HG02642 (cell line): ENCODE results near the gene COL6A6.

Source experiments
- ATAC-seq: cut with Tn5 transposase; IDR thresholded peaks from one replicate; pipeline ENCODE4 v1.9.1; 2021; ENCODE audit warnings: mild to moderate bottlenecking; ENCODE audit not compliant: unreplicated experiment, poor library complexity

COL6A6 gene, protein sequence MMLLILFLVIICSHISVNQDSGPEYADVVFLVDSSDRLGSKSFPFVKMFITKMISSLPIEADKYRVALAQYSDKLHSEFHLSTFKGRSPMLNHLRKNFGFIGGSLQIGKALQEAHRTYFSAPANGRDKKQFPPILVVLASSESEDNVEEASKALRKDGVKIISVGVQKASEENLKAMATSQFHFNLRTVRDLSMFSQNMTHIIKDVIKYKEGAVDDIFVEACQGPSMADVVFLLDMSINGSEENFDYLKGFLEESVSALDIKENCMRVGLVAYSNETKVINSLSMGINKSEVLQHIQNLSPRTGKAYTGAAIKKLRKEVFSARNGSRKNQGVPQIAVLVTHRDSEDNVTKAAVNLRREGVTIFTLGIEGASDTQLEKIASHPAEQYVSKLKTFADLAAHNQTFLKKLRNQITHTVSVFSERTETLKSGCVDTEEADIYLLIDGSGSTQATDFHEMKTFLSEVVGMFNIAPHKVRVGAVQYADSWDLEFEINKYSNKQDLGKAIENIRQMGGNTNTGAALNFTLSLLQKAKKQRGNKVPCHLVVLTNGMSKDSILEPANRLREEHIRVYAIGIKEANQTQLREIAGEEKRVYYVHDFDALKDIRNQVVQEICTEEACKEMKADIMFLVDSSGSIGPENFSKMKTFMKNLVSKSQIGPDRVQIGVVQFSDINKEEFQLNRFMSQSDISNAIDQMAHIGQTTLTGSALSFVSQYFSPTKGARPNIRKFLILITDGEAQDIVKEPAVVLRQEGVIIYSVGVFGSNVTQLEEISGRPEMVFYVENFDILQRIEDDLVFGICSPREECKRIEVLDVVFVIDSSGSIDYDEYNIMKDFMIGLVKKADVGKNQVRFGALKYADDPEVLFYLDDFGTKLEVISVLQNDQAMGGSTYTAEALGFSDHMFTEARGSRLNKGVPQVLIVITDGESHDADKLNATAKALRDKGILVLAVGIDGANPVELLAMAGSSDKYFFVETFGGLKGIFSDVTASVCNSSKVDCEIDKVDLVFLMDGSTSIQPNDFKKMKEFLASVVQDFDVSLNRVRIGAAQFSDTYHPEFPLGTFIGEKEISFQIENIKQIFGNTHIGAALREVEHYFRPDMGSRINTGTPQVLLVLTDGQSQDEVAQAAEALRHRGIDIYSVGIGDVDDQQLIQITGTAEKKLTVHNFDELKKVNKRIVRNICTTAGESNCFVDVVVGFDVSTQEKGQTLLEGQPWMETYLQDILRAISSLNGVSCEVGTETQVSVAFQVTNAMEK (N-terminal part only)

DNA sequence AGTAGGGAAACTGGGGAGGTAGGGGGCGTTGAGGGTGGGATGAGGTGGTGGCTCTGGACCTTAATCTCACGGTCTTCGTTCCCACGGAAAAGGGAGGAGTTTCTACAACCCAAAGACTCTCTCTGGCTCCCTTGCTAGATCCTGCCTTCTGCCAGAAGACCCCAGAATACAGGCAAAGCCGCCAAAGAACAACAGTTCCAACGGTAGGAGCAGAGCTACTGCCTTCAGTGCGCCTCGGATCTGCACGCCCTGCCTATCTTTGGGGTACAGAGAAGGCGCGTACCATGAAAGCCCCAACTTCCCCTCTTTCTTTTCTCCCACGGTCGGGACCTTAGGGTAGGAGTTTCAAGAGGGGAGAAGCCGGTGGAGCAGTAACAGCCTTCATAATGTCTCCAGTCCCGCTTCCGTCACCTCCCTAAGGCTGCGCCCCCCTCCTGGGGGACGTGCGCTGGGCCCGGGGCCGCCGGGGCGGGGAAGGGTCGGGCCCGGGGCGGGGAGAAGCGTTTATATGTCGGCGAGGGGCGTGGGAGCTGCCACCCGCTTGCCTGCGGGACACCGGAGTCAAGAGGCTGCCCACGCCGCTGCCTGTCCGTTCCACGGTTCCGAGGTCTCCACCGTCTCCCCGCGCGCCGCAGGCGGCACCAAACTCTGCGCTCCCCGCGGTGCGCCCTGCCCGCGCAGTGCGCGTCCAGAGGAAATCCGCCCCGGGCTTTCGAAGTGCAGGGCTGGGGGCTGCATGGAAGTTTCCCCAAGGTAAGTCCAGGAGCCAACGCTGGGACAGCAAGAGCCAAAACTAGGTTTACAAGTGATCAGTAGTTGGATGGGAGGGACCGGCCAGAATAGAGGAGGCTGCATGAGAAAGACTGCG lies at the start of gene COL6A6:
Gene COL6A6 (plus strand): TSS at position 533 of the 868 bp plus-strand sequence. CDS start 43,188 bp downstream, outside the sequence.
- no peak for ATAC-seq

DNA sequence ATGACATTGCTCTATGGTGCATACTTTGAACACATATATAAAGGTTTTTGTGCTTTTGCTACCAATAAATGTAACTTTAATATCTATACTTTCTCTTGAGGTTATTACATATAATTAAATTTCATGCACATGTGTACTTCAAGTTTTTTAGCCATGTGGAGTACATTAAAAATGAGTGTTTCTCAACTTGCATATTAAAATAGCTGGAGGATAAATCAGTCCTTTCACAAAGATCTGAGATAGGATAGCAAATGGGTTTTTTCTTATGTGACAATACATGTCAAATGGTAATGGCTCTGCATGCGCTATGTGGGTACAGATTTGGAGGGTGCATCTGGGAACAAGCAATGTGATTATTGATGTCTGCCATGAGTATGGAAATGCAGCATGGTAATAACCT lies 48.7 kb upstream of the COL6A6 start:
- no peak for ATAC-seq

DNA sequence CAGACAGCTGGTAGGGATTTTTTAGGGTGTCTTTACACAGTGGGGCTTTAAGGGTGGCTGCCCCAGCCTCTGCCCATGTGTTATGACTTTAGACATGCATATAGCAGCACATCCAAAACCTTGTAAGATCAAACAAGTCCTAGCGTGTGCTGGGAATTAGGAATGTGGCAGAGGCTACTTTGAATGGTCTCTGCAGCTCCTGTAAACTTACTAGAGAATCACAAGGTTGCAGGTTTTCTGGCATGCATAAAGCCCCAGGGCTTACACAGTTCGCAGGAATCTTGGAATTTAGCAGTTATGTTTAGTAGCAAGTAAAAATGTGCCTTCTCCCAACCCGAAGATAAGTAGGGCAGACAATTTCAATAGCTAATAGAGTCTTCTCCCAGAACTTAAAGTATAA lies 46.9 kb upstream of the COL6A6 start:
- ATAC-seq: no peak

DNA sequence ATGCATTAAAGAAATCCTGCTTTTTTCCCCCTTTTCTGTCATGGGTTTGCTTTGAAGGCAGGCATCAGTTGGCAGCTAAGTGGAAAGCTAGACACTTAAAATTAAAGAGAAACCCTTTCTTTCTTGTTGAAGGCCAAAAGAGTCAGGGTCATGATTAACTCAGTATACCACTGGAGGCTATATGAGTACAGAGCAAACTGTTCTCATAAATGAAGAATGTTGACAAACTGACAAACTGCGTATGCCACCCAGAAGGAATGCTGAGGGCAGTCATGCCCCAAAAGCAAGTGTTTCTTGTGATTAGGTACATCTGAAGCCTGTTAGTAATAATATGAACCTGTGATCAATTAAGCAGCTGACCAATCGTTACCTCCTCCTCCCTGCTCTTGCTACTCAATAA lies 43.6 kb upstream of the COL6A6 start:
- ATAC-seq: no peak

DNA sequence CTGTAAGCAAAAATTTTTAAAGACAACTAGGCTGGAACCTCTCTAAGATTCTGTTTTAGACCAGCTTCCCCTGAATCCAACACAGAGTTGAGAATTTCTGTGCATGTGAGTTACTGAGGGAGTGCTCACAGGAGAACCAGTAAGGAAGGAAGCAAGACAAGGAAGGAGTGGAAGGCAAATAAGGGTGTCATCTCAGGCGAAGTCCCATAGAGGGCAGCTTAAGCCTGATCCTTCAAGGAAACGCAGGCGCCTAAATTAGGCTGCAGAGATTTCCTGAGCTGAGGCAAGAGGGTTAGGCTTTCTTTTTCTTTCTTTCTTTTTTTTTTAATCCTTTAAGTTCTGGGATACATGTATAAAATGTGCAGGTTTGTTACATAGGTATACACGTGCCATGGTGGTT lies 36.2 kb upstream of the COL6A6 start:
- ATAC-seq: no peak

DNA sequence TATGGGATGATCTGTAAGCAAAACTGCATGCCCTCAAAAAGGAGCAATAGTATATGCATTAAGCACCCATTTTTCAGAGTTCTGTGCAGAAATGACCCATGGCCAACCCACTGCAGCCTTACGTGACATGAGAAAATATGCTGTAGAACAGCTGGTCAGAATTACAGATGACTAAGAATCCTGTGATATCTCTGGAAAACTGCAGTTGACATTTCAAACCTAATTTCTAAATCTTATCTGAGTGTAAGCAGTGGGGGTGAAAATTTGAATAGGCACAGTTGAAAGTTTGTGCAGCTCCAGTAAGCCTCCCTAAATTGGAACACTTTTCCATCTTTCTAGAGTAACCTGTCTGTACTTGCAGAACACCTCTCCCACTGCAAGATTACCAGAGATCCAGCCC lies 28.7 kb upstream of the COL6A6 start:
- ATAC-seq: no peak

DNA sequence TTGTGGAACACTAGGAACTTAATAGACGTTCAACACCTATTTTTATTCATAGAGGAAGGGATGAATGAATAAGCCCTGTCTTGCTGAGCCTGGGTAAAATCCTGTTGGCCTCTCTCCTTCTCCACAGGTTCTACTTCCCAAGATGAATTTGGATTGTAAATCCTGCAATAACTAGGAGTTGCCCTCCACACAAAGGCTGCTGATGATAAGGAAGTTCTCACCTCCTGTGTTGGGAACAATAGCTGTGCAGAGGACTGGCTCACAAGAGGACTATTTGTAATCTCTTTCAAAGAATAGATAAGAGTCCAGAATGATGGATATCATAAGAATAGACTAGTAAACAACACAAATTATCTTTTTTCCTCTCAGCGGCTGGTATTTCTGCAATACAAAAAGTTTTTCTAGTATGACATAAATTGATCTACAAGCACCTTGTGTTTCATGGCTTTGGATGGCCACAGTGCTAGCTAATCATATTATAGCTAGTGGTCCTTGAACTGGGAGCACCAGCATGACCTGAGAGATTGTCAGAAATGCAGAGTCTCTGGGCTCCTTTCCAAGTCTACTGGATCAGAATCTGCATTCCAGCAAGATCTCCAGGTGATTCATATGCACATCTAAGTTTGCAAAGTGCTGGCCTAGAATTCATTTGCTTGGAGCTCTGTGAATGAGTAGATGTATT lies 28.1 kb upstream of the COL6A6 start:
- no peak for ATAC-seq

DNA sequence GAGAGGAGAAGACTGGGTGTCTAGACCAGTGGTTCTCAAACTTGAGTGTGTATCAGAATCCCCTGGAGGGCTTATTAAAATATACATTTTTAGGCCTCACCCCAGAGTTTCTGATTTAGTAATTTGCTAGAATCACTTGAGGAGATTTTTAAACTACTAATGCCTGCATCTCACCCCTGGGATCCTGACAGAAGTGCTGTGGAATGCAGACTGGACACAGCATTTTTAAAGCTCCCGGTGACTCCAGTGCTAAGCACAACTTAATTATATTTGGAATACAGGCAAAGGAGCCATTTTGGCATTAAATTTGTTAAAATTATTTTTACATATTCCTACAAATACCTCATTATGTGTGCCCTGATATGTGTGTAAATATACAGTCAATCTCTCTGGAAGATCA lies 26.7 kb upstream of the COL6A6 start:
- ATAC-seq: no peak

DNA sequence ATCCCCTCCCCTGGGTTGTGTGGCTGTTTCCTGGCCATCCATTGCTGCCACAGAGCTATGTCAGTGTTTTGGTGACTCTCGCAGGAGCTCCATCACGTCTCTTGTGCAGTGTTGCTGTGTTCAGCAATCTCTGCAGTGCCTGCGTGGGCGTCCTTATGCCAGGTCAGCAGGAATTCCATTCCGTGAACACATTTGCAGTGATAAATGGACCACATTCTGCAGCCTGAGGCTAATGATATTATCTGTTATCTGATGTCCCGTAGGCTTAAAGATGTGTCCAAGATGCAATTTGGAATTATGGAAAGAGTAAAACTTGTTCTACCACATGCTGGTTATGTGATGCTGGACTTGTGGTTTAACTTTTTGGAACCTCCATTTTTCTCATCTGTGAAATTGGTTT lies 25.5 kb upstream of the COL6A6 start:
- no peak for ATAC-seq

DNA sequence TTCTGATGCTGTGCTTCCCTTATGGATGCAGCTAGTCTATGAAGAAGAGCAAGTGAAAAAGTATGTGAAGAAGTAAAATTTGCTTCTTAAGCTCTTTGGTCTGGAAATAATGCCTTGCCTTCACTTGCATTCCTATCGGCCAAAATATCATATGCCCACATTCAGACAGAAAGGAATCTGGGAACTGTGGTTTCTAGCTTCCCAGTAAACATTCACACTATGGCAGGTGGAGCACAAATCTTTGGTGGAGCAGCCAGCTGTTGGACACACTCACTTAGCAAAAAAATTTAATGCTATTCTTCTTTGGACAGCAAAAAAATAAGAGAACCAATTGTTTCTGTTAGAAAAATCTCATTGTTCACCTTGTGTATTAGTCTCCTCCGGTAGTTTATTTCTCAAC lies 12.3 kb upstream of the COL6A6 start:
- ATAC-seq: no peak

DNA sequence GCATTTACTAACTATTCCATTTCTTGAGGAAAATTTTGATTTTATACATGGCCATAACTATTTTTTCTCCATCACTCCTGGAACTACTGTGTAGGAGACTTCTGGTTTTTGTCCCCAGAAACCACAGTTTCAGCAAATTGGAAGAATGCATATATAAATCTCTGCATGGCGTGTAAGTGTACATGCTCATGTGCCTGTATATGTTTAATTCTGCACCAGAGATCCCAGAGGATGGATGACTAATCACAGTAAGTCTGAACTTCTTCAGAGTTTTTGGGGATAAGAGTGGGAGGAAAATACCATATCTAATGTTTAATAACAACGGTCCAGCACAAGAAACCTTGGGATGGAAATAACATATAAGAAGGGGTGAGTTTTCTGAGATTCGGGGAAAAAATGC lies 10.9 kb upstream of the COL6A6 start:
- no peak for ATAC-seq

DNA sequence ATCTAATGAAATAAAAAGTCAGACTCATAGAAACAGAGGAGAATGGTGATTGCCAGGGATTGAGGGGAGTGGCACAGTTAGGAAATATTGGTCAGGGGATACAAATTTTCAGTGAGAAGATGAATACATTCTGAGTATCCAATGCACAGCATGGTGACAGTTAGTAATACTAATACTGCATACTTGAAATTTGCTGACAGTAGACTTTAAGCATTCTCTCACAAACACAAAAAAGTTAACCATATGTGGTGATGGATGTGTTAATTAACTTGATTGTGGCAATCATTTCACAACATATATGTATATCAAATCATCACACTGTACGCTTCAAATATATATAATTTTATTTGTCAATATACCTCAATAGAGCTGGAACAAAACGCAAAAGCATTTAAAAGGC lies 9.2 kb upstream of the COL6A6 start:
- ATAC-seq: no peak

DNA sequence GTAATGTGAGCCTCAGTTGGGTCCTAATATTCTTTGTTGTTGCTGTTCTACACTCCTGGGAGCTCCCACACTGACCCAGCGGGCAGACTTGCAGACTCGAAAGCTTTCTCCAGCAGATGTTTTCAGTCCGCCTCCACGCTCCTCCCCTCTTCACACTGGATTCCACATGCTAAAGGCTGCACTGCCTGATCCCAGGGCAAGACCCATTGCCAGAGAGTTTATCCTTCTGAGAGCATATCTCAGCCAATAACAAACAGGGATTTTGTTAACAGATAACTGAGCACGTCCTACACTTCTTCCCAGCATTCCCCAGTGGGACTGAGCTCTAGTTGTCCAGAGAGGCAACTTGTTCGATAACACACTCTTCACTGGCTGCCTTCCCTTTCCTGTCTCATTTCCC lies 8.0 kb upstream of the COL6A6 start:
- no peak for ATAC-seq

DNA sequence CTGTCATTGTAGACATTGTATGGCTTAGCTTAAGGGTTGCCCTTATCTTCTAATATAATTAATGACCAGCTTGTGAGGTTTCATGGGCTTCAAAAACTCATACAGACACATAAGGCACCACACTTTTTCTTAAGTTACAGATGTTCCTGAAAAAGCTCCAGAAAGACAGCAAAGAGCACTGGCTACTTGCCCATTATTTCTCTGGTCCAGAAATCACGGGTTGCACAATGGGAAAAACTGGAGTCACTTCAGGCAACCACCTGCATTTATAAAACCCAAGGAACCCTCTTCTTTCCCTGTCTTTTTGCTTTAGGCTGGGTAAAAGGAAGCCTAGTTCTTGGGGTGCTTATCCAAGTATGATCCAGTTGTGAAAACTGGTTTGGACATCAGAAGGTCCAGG lies 2.3 kb upstream of the COL6A6 start:
- ATAC-seq: no peak

DNA sequence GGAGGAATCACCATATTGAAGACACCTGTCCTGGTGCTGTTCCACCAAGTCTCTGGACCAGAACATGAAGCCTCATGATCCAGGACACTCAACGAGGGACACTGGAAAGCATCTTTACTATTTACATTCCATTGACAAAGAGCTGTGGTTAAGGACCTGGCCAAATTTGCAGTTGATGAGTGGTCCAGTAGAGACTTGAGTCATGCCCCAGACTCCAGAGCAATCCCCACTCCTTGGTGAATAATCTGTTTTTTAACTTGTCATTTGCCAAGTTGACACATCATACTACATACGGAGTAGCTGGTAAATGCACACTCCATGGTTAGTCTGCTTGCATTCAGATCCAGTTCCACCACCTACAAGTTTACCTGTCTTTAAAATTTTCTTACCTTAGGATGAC lies 1.2 kb upstream of the COL6A6 start:
- ATAC-seq: no peak

DNA sequence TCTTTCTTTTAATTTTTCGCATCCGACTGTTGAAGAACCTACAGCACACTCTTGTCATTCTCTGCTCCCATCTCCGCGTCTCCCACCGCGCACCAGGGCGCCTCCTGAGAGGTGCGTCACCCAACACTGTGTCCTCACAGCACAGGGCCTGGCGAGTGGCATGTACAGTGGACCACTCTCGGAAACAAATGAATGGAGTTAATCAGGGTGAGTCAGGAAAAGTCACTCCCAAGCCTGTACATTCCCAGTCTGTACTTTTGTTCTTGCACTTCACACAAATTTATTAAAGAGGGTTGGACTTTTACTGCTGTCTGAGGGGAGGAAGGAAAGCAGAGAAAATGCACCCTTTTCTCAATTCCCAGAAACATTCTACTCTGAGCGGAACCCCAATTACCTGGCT lies 625 bp downstream of the COL6A6 start:
- ATAC-seq: no peak

DNA sequence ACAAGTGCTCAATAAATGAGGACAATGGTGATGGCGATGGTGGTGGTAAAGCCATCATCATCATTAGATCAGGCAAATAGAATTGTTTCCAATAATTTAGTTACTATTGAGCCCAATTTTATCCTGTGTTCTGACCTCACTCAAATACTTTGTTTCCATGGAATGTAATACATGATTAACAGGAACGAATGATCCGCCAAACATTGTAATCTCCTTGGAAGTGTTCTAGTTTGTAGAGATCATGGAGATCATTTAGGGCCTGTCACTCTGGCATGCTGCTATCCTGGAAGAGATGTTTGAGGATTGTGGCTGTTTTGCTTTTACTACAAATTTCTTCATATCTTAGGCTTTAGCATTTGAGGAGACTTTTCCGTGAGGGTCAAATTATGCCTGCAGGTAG lies 2.8 kb downstream of the COL6A6 start:
- ATAC-seq: no peak

DNA sequence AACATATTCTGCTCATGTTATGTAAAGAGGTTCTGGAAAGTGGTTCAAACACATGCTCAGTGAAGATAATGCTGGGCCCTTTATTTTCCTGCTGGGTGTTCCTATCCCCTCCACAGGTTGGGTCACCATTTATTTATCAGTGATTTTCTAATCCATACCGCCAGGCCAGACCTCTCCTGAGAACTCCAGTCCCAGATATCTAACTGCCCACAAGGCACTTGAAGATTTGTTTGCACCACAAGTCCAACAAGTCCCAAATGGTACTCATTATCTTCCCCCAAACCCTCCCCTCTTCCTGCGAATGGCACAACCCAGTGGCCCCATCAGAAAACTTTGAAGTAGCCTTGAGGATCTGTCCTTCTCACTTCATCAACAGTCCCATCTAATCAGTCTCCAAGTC lies 5.4 kb downstream of the COL6A6 start:
- ATAC-seq: no peak

DNA sequence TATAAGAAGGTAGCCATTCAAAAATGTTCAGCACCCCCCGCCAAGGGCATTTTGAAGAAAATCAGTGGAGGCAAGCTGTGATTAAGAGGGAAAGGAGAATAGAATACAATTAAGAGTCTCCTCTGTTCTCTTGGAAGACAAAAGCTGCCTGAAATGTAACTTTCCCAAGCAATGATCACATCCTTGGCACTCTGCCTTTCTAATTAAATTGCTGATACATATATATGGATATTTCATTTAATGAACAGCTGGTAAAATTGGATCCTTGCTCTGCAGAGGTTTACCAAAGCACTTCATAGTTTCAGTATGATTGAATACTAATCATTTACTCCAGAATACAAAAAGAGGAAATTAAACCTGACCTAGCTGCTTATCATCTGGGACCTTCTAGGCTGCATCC lies 10.4 kb downstream of the COL6A6 start:
- no peak for ATAC-seq
